Right ventricle myocardium inferior (tissue), 1 donor: ENCODE measurements around the gene SPDYE16. TPM values are rescaled to one million over a fixed set of nuclear protein-coding genes. Genes with fewer than 3 reads are reported as not detected.
A peak's percentile ranks its signal among the peaks of the same experiment; 100 is the strongest.
"Not testable (repeated sequence)": the region's sequence is repeated elsewhere in the genome, so short reads cannot be mapped to it uniquely, and the experiment has no call there.

ENCODE experiments used
- ATAC-seq: fragments of 200-7000 bp; cut with Tn5 transposase; one replicate; pipeline ENCODE4 v1.9.1; 2020; ENCODE audit warnings: mild to moderate bottlenecking, moderate library complexity
- DNase-seq: peaks from one replicate; pipeline ENCODE4 v3.0.0; 2021; ENCODE audit errors: missing footprints
- intact Hi-C: fragments of 100-400 bp; cut with DNase I; formaldehyde crosslinking; loops from one replicate; pipeline ENCODE4 v1.11.0; 2022
- total RNA-seq: library from RNA; stranded (reverse); fragmentation: NEBNext Ultra II Directional; extraction: Animal tissue kit (Norgen Biotek cat#: 25700); gene quantifications from one replicate; pipeline ENCODE4 v1.2.1, GENCODE V29; 2021
- donor health status: DM: no; HTN: yes; CAD: no; lungs with severe emphysema.

The SPDYE16 gene
- total RNA-seq, 1 donor from 2014 or later = not detected

DNA sequence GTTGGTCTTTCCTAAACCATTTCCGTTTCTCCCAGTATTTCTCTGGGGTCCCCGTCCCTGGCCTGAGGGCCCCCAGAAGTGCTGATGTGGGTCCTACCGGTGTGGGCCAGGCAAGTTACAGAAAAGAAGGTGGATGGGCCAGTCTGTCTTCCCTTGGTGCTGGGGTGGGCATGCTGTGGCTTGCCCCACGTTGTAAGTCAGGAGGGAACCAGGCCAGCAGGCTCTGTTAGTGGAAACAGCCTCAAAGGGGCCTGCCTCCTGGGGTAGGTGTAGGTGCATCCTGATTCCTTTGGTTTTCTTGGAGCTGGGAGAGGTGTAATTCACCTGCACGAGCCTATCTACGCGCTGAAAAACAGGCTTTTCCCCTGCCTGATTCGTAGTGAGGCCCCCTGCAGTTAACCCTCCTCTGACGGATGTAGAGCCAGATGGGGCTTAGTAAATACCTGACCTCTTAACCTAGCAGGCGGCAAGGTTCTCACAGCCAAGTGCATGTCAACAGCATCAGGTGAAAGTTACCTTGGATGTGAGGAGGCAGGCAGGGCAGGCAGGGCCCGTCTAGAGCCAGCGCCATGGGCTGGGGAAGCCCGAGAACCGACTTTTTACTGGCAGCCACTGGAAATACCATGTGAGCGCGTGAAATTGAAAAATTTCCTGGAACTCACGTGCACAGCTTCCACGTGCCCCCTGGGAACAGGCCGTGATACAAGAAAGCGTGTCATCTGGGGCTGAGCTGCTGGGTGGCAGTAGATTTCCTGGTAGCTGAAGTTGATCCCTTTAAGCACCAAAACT lies 57.1 kb downstream of the SPDYE16 start:
- DNase-seq, intact Hi-C loops: not testable (repeated sequence)
- peak; percentile 66 for ATAC-seq

DNA sequence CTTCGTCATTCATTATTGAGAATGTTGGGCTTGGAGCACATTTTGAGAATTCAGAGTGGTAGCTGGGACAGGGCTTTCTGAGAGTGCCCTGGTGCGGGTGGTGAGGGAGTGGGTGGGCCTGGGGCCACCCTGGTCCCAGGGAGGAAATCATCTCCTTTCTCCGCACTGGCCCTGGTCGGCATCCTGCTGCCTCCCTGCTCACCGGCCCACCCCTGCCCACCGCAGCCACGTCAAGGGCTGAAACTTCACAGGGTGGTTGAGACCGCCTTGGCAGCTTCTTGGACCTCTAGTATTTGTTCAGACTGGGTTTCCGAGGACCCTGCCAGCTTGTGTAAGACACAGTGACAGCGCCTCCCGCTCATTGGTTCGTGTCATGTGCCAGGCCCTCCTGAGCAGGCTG lies 58.6 kb downstream of the SPDYE16 start:
- intact Hi-C loops, ATAC-seq, DNase-seq: not testable (repeated sequence)

DNA sequence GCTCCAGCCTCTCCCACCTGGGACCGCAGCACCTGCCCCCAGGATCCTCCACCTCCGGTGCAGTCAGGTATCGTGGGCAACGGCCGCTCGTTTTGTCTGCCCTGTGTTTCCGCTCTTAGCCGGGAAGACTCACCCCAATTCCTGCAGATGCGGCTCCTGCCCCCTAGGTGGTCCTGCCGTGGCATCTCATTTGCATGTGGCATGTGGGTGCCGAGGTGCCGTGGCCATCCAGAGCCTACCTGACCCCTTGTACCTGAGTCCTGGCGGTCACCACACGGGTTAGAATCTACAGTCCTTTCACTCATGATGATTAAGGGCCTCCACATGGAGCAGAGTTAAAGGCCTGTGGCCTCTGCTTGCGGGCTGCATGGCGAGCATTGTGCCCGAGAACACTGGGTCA lies 60.0 kb downstream of the SPDYE16 start:
- intact Hi-C loops, ATAC-seq, DNase-seq: not testable (repeated sequence)

DNA sequence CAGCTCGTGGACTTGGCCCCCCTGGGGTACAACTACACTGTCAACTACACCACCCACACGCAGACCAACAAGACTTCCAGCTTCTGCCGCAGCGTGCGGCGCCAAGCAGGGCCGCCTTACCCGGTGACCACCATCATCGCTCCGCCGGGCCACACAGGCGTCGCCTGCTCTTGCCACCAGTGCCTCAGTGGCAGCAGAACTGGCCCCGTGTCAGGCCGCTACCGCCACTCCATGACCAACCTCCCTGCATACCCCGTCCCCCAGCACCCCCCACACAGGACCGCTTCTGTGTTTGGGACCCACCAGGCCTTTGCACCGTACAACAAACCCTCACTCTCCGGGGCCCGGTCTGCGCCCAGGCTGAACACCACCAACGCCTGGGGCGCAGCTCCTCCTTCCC lies 60.4 kb downstream of the SPDYE16 start:
- ATAC-seq, intact Hi-C loops: not testable (repeated sequence)
- DNase-seq = peak; percentile 30

Other genes with a start within 250 kb of the SPDYE16 start
- gene HSPB1, start 240.6 kb downstream of the SPDYE16 start, total RNA-seq = 3,139 TPM
- gene YWHAG, start 184.3 kb downstream of the SPDYE16 start, total RNA-seq = 243 TPM
- gene SSC4D, start 133.6 kb downstream of the SPDYE16 start, total RNA-seq = 1.3 TPM
- 0.46 TPM for gene ZP3, start 118.3 kb downstream of the SPDYE16 start, total RNA-seq
- 8.0 TPM for gene DTX2, start 81.6 kb downstream of the SPDYE16 start, total RNA-seq
- 0.54 TPM for gene UPK3B, start 32.7 kb downstream of the SPDYE16 start, total RNA-seq
- 7.5 TPM for gene POMZP3, start 84.0 kb upstream of the SPDYE16 start, total RNA-seq